ENCODE data around the gene SLC45A3. TPM values are rescaled to one million over a fixed set of nuclear protein-coding genes. Genes with fewer than 3 reads are reported as not detected.

Gene SLC45A3
- total RNA-seq, 1 donor from 2014 or later, result 9.3 TPM

- Histone ChIP-seq H3K4me3 (ENCODE audit: low read depth, low read length) (no peak overlapping the region), H3K27me3 (ENCODE audit: control insufficient read depth, insufficient read depth, low read length) (no peaks in the 10 kb centered on the region), H3K36me3 (ENCODE audit: control insufficient read depth, insufficient read depth, low read length) (no peaks in the 10 kb centered on the region)
- DNase-seq (ENCODE audit: low read depth), result no peak
- no peak for TF ChIP-seq CTCF (IDR thresholded peaks at IDR 0.05; ENCODE audit: insufficient read depth, low read length, poor library complexity, severe bottlenecking)
Measured at GRCh38 chr1:205676002-205676401, 4.3 kb downstream of the SLC45A3 start.

- no peaks in the 10 kb centered on the region for H3K36me3 ChIP-seq (ENCODE audit: control insufficient read depth, insufficient read depth, low read length)
- no peak for TF ChIP-seq CTCF (IDR thresholded peaks at IDR 0.05; ENCODE audit: insufficient read depth, low read length, poor library complexity, severe bottlenecking)
- H3K4me3 ChIP-seq (ENCODE audit: low read depth, low read length), result no peak overlapping the region
- DNase-seq (ENCODE audit: low read depth), result no peak
- no peaks in the 10 kb centered on the region for H3K27me3 ChIP-seq (ENCODE audit: control insufficient read depth, insufficient read depth, low read length)
Measured at GRCh38 chr1:205675247-205675646, 5.1 kb downstream of the SLC45A3 start.

GRCh38 chr1:205672970-205673369 lies 7.3 kb downstream of the SLC45A3 start:
- H3K4me3 ChIP-seq (ENCODE audit: low read depth, low read length), result no peak overlapping the region
- no peak for TF ChIP-seq CTCF (IDR thresholded peaks at IDR 0.05; ENCODE audit: insufficient read depth, low read length, poor library complexity, severe bottlenecking)
- no peaks in the 10 kb centered on the region for H3K27me3 ChIP-seq (ENCODE audit: control insufficient read depth, insufficient read depth, low read length)
- no peak for DNase-seq (ENCODE audit: low read depth)
- no peaks in the 10 kb centered on the region for H3K36me3 ChIP-seq (ENCODE audit: control insufficient read depth, insufficient read depth, low read length)

- H3K4me3 ChIP-seq (ENCODE audit: low read depth, low read length), result no peak overlapping the region
- TF ChIP-seq CTCF (IDR thresholded peaks at IDR 0.05; ENCODE audit: insufficient read depth, low read length, poor library complexity, severe bottlenecking), result peak; percentile 8
- no peak for DNase-seq (ENCODE audit: low read depth)
- no peaks in the 10 kb centered on the region for H3K27me3 ChIP-seq (ENCODE audit: control insufficient read depth, insufficient read depth, low read length)
- no peaks in the 10 kb centered on the region for H3K36me3 ChIP-seq (ENCODE audit: control insufficient read depth, insufficient read depth, low read length)
Measured at GRCh38 chr1:205672395-205672889, 7.9 kb downstream of the SLC45A3 start.

GRCh38 chr1:205670611-205671430 lies 9.5 kb downstream of the SLC45A3 start:
- no peak for DNase-seq (ENCODE audit: low read depth)
- H3K4me3 ChIP-seq (ENCODE audit: low read depth, low read length), result no peak overlapping the region
- TF ChIP-seq CTCF (IDR thresholded peaks at IDR 0.05; ENCODE audit: insufficient read depth, low read length, poor library complexity, severe bottlenecking), result no peak
- H3K36me3 ChIP-seq (ENCODE audit: control insufficient read depth, insufficient read depth, low read length), result no peaks in the 10 kb centered on the region
- no peaks in the 10 kb centered on the region for H3K27me3 ChIP-seq (ENCODE audit: control insufficient read depth, insufficient read depth, low read length)

- no peaks in the 10 kb centered on the region for H3K36me3 ChIP-seq (ENCODE audit: control insufficient read depth, insufficient read depth, low read length)
- no peak for TF ChIP-seq CTCF (IDR thresholded peaks at IDR 0.05; ENCODE audit: insufficient read depth, low read length, poor library complexity, severe bottlenecking)
- no peaks in the 10 kb centered on the region for H3K27me3 ChIP-seq (ENCODE audit: control insufficient read depth, insufficient read depth, low read length)
- H3K4me3 ChIP-seq (ENCODE audit: low read depth, low read length), result no peak overlapping the region
- no peak for DNase-seq (ENCODE audit: low read depth)
Measured at GRCh38 chr1:205670150-205670446, 10.2 kb downstream of the SLC45A3 start.
